Stromal cell of bone marrow (primary cell): ENCODE measurements around the gene CNOT8.

Experiments
- DNase-seq: peaks from one replicate; pipeline ENCODE4 v3.0.0-alpha.2; 2012; ENCODE audit warnings: low read depth

The CNOT8 gene

GRCh38 chr5:154923441-154924430 is 65.3 kb downstream of the CNOT8 start:
- DNase-seq = no peak
